ENCODE measurements around the gene RPTOR.

- TF ChIP-seq OSR1 (CRISPR knock-in tag; IDR thresholded peaks at IDR 0.05) (no peak), RARB (CRISPR knock-in tag; IDR thresholded peaks at IDR 0.05) (no peak), ESRRG (CRISPR knock-in tag; IDR thresholded peaks at IDR 0.05) (no peak), PATZ1 (CRISPR knock-in tag; IDR thresholded peaks at IDR 0.05; ENCODE audit: borderline replicate concordance) (no peak), CSDC2 (CRISPR knock-in tag; IDR thresholded peaks at IDR 0.05) (no peak), SNAI2 (CRISPR knock-in tag; IDR thresholded peaks at IDR 0.05) (no peak), ZC3H10 (CRISPR knock-in tag; IDR thresholded peaks at IDR 0.05) (no peak), BACH2 (CRISPR knock-in tag; IDR thresholded peaks at IDR 0.05; ENCODE audit: borderline replicate concordance) (no peak), ZNF8 (CRISPR knock-in tag; IDR thresholded peaks at IDR 0.05) (no peak), ZFP30 (CRISPR knock-in tag; IDR thresholded peaks at IDR 0.05) (no peak), PPARA (CRISPR knock-in tag; IDR thresholded peaks at IDR 0.05; ENCODE audit: borderline replicate concordance) (no peak)
- TF ChIP-seq, protein P1, sequence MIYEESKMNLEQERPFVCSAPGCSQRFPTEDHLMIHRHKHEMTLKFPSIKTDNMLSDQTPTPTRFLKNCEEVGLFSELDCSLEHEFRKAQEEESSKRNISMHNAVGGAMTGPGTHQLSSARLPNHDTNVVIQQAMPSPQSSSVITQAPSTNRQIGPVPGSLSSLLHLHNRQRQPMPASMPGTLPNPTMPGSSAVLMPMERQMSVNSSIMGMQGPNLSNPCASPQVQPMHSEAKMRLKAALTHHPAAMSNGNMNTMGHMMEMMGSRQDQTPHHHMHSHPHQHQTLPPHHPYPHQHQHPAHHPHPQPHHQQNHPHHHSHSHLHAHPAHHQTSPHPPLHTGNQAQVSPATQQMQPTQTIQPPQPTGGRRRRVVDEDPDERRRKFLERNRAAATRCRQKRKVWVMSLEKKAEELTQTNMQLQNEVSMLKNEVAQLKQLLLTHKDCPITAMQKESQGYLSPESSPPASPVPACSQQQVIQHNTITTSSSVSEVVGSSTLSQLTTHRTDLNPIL (CRISPR knock-in tag; IDR thresholded peaks at IDR 0.05; ENCODE audit: low read depth), result no peak
- TF ChIP-seq, protein P2, sequence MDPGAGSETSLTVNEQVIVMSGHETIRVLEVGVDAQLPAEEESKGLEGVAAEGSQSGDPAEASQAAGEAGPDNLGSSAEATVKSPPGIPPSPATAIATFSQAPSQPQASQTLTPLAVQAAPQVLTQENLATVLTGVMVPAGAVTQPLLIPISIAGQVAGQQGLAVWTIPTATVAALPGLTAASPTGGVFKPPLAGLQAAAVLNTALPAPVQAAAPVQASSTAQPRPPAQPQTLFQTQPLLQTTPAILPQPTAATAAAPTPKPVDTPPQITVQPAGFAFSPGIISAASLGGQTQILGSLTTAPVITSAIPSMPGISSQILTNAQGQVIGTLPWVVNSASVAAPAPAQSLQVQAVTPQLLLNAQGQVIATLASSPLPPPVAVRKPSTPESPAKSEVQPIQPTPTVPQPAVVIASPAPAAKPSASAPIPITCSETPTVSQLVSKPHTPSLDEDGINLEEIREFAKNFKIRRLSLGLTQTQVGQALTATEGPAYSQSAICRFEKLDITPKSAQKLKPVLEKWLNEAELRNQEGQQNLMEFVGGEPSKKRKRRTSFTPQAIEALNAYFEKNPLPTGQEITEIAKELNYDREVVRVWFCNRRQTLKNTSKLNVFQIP (CRISPR knock-in tag; IDR thresholded peaks at IDR 0.05; ENCODE audit: borderline replicate concordance, low read depth), result no peak
Measured at GRCh38 chr17:80864751-80865150, 320.1 kb downstream of the RPTOR start.

Measured in SK-N-SH treated with all-trans-retinoic acid at 6 μM for 48 hours (cell line).